Muscle layer of colon (tissue), 2 donors: ENCODE data around the gene DMC1.
"Not testable (repeated sequence)": the region's sequence is repeated elsewhere in the genome, so short reads cannot be mapped to it uniquely, and the experiment has no call there.

Experiments
- H3K27ac ChIP-seq: one replicate; pipeline ENCODE4 v1.7.0; 2013; ENCODE audit warnings: low read depth, mild to moderate bottlenecking, low read length, moderate library complexity
- H3K27me3 ChIP-seq, 2 donors: one replicate each; pipeline ENCODE4 v1.7.0; 2013; ENCODE audit warnings: low read length in 2 of 2, mild to moderate bottlenecking in 2 of 2; ENCODE audit not compliant: insufficient read depth in 2 of 2, control insufficient read depth in 1 of 2
- H3K36me3 ChIP-seq: one replicate; pipeline ENCODE4 v1.7.0; 2013; ENCODE audit warnings: mild to moderate bottlenecking, low read length; ENCODE audit not compliant: insufficient read depth
- H3K4me1 ChIP-seq: one replicate; pipeline ENCODE4 v1.7.0; 2013; ENCODE audit warnings: mild to moderate bottlenecking, low read length; ENCODE audit not compliant: insufficient read depth
- H3K4me3 ChIP-seq, 2 donors: one replicate each; pipeline ENCODE4 v1.7.0; 2013; ENCODE audit warnings: low read length in 2 of 2, low read depth in 1 of 2, mild to moderate bottlenecking in 1 of 2, moderate library complexity in 1 of 2
- H3K9ac ChIP-seq: one replicate; pipeline ENCODE4 v1.7.0; 2013; ENCODE audit warnings: low read length
- H3K9me3 ChIP-seq: one replicate; pipeline ENCODE4 v1.7.0; 2013; ENCODE audit warnings: mild to moderate bottlenecking, low read length
- donor health status: abdominal sarcoma.
- donor health status: Adenocarcinoma of cecum.

Gene DMC1, protein sequence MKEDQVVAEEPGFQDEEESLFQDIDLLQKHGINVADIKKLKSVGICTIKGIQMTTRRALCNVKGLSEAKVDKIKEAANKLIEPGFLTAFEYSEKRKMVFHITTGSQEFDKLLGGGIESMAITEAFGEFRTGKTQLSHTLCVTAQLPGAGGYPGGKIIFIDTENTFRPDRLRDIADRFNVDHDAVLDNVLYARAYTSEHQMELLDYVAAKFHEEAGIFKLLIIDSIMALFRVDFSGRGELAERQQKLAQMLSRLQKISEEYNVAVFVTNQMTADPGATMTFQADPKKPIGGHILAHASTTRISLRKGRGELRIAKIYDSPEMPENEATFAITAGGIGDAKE

DNA sequence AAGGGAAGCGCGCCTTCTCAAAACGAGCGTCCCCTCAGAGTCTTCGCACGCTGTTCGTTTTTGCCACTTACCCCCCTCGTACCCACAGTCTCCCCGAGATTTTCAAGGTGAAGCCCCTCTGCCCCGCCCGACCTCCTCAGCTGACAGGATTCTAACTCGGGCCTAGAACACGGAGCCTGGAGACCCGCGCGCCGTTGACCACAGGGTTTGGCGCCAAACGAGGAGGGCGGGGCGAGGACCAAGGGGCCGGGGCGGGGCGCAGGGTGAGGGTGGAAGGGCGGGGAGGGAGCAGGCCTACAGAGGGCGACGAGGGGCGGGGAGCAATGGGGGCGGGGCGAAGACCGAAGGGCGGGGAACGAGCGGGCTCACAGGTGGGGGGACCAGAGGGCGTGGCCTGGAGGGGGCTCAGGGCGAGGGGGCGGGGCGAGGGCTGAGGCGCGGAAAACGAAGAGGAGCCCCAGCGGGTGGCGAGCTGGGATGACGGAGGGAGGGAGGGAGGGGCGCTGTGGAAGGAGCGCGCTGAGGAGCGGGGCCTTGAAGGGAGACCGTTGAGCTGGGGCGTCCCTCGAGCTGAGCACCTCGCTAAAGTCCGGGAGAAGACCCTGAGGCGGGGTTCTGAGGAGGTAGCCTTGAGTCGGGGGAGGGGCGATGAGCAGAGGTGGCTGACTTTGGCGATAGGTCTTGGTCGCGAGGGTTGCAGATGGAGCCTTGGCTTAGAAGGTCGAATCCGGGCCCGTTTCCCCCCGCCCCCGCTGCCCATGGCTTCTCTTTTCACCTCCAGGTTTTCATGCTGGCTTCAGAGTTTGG lies at the start of gene DMC1:
DMC1 (minus strand) TSS at position 212 of the 807 bp plus-strand sequence. CDS start 1,927 bp downstream, outside the sequence.
- H3K9ac ChIP-seq = peak within 1 kb of the TSS; percentile 40
- no peaks in the 10 kb centered on the region for H3K9me3 ChIP-seq
- H3K27ac ChIP-seq = peak within 1 kb of the TSS; percentile 76
- no peaks in the 10 kb centered on the region for H3K27me3 ChIP-seq
- peak within 1 kb of the TSS; percentile 71 to 72 for H3K4me3 ChIP-seq
- H3K4me1 ChIP-seq = peaks cover 7% of the 10 kb centered on the region
- H3K36me3 ChIP-seq = no peaks in the 10 kb centered on the region

DNA sequence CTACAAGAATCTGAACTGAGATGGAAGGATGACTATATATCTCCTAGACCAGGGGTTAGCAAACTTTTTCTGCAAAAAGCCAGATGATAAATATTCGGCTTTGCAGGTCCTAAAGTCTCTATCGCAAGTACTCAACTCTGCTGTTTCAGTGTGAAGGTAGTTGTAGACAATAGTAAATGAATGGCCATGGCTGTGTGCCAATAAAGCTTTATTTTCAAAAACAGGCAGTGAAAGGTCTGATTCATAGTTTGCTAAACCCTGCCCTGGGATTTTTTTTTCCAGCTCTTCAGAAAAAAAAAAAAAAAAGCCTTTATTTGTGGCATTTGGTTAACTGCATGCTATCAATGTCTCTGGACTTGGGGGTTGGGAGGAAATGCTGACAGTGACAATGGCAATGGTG lies 48.7 kb upstream of the DMC1 start:
- H3K27ac ChIP-seq = no peak overlapping the region
- no peaks in the 10 kb centered on the region for H3K27me3 ChIP-seq
- no peaks in the 10 kb centered on the region for H3K4me1 ChIP-seq
- no peak overlapping the region for H3K4me3 ChIP-seq
- no peak overlapping the region for H3K9ac ChIP-seq
- H3K9me3 ChIP-seq = no peaks in the 10 kb centered on the region
- H3K36me3 ChIP-seq = no peaks in the 10 kb centered on the region

DNA sequence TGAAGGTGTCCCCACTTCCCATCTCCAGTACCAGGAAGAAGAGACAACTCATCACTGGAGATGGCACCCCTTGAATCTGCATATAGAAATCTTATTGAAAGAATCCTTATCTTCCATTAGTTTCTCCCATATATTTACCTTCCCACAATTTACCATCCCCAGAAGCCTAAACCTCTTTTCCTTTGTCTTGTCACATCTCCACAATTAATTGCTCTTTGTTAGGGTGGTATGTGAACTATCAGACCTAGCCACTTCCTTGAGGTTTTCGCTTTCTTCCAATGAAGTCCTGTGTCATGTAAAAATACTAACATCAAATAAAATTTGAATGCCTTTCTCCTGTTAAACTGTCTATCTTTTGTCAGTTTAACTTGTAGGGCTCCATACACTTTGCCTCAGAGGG lies 48.3 kb upstream of the DMC1 start:
- Histone ChIP-seq H3K27me3 (no peaks in the 10 kb centered on the region), H3K9ac (no peak overlapping the region), H3K27ac (no peak overlapping the region), H3K4me1 (no peaks in the 10 kb centered on the region), H3K4me3 (no peak overlapping the region), H3K9me3 (no peaks in the 10 kb centered on the region), H3K36me3 (no peaks in the 10 kb centered on the region)

DNA sequence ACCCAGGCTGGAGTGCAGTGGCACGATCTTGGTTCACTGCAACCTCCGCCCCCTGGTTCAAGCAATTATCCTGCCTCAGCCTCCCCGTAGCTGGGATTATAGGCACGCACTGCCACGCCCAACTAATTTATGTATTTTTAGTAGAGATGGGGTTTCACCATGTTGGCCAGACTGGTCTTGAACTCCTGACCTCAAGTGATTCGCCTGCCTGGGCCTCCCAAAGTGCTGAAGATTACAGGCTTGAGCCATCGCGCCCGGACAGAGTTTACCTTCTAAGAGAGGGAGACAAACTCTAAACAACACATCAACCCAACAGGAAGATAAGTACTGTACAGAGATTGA lies 45.1 kb upstream of the DMC1 start:
- H3K27ac ChIP-seq, H3K4me1 ChIP-seq, H3K9me3 ChIP-seq, H3K9ac ChIP-seq, H3K36me3 ChIP-seq, H3K27me3 ChIP-seq, H3K4me3 ChIP-seq: not testable (repeated sequence)

DNA sequence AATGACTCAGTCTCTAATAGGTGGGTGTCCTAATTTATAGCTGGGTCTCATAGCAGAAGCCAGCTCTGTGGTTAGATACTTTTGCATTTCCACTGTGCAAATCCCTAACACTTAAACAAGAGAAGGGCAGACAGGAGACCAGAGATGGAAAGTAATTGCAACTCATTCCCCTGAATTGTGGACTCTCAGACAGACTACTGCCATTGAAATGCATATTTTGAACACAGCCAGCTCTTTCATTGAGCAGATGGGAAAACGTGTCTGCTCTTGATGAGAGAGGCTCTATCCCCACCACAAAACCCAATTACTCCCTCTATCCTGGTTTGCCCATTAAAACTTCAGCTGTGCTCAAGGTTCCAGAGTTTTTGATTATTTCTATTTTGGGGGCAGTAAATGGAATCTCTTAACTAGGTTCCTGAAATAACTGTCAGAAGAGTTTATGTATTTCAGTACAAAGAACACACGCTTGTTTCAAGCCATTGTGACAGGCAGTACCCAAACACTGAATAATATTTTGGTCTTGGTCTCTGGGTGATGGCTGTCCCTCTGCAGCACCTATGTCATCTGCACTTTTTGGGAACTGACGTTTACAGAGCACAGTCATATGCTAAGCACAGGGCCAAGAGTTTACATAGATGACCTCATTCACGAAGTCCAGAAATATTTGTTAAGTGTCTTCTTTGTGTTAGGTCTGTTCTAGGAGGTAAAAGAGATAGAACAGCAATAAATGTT lies 44.5 kb upstream of the DMC1 start:
- Histone ChIP-seq H3K27me3 (no peaks in the 10 kb centered on the region), H3K4me3 (no peak overlapping the region), H3K9me3 (no peaks in the 10 kb centered on the region), H3K36me3 (no peaks in the 10 kb centered on the region), H3K27ac (no peak overlapping the region), H3K4me1 (no peaks in the 10 kb centered on the region), H3K9ac (no peak overlapping the region)

DNA sequence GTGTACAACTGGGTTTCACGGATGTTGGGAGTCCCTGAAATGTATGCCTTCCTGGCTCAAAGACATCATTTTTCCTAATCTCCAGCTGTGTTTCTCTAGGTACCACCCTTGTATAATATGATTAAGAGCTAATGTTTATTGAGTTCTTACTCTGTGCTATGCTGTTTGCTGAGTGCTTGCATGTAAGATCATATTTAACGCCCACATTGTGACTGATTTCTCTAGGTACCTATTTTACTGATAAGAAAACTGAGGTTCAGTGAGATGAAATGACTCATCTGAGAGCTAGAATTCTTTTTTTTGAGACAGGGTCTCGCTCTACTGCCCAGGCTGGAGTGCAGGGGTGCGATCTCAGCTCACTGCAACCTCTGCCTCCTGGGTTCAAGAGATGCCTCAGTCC lies 43.6 kb upstream of the DMC1 start:
- H3K27me3 ChIP-seq = no peaks in the 10 kb centered on the region
- no peaks in the 10 kb centered on the region for H3K36me3 ChIP-seq
- H3K4me1 ChIP-seq = no peaks in the 10 kb centered on the region
- H3K9ac ChIP-seq = no peak overlapping the region
- no peak overlapping the region for H3K27ac ChIP-seq
- no peak overlapping the region for H3K4me3 ChIP-seq
- no peaks in the 10 kb centered on the region for H3K9me3 ChIP-seq

DNA sequence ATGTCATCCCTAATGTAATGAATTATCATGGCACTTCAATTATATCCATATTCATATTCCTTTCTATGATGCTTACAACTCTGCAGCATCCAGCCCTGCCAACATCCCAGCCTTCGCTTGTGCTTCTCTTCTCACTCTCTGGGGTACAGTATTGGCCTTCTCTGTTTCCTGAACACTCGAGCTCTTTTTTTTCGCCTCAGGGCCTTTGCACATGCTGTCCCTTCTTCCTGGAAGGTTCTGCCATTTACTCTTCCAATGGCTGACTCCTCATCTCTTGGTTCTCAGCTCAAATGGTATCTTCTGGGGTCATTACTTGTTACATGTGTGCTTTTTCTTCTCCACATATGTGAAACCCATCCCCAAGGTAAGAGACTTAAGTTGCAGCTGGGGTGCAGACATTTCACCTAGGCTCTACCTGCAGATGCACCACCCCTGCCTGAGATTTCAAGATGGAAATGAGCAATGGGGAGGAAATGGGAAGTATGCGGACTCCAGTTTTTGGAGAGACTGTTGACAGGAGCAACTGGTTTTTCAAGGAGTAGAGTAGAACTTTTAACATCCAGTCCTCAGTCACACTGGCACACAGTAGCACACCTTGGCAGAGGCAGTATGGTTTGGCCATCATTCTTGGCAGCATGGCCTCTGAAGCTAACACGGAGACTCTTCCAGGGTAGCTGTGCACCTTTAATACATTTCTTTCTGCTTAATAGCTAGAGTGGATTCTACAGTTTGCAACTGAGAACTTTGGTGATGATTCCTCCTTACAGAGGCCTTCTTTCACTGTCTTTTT lies 42.4 kb upstream of the DMC1 start:
- no peaks in the 10 kb centered on the region for H3K27me3 ChIP-seq
- no peaks in the 10 kb centered on the region for H3K9me3 ChIP-seq
- no peaks in the 10 kb centered on the region for H3K4me1 ChIP-seq

DNA sequence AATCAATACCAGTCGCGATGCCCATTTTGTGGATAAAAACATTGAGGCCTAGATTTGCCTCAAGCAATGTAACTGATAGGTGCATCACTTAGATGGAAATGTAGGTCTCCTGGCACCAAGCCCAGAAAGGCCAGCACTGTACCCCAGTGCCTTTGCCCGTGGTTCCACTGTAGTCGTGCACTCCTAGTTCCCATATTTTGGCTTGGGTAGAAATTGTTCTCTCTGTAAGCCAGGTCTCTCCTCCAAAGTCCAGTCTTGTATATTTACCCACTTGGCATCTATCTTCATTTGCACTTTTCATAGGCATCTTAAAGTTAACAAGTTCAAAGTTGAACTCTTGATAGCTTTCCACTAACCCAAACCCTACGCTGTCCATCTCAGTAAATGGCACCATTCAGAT lies 41.6 kb upstream of the DMC1 start:
- H3K36me3 ChIP-seq = no peaks in the 10 kb centered on the region
- no peaks in the 10 kb centered on the region for H3K4me1 ChIP-seq
- no peak overlapping the region for H3K9ac ChIP-seq
- H3K27me3 ChIP-seq = no peaks in the 10 kb centered on the region
- no peak overlapping the region for H3K27ac ChIP-seq
- H3K9me3 ChIP-seq = no peaks in the 10 kb centered on the region
- H3K4me3 ChIP-seq = no peak overlapping the region

More for the DNA sequence above, 42.4 kb upstream of the DMC1 start:
- Histone ChIP-seq H3K9ac (no peak overlapping the region), H3K27ac (no peak overlapping the region), H3K36me3 (no peaks in the 10 kb centered on the region), H3K4me3 (no peak overlapping the region)

DNA sequence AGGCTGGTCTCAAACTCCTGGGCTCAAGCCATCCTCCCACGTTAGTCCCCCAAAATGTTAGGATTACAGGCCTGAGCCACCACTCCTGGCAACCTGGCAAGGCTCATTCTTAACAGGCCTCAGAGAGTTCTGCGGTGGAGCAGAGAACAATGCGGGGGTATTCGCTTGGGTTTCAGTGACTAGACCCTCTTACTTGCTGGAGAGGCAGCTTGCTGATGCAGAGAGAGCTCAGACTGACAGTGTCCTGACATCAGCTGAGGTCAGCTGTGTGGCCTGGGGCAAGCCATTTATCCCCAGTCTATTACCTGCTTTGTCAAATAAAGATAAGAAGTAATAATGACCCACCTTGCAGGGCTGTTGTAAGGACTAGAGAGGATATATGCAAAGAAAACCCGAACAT lies 40.3 kb upstream of the DMC1 start:
- no peak overlapping the region for H3K9ac ChIP-seq
- H3K27ac ChIP-seq = no peak overlapping the region
- no peaks in the 10 kb centered on the region for H3K9me3 ChIP-seq
- no peaks in the 10 kb centered on the region for H3K36me3 ChIP-seq
- no peak overlapping the region for H3K4me3 ChIP-seq
- no peaks in the 10 kb centered on the region for H3K4me1 ChIP-seq
- H3K27me3 ChIP-seq = no peaks in the 10 kb centered on the region

DNA sequence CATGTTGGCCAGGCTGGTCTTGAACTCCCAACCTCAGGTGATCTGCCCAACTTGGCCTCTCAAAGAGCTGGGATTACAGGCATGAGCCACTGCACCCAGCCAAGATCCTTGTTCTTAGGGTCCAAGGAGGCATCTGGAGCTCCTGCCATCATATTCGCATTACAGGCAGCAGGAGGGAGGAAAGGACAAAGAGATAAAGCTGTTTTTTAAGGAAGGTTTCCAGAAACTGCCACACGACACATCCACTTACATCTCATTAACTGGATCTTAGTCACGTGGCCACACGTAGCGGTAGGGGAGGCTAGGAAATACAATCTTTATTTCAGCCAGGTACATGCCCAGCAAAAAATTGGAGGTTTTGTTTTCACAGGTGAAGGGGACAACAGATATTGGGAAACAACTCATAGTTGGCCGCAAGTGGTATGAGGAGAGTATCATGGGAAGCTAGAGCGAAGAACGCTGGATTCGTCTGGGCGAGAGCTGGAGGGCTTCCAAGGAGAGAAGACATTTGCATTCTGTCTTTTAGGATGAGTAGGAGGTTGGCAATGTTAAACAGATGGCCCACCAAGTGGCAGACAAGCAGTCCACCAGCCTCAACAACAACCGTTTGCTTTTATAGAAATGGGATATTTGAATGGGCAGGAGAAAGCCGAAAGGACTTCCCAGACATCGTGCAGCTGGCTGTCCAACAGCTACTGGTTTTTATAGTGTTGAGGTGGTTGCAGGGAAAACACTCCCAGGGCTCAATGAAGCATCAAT lies 39.2 kb upstream of the DMC1 start:
- no peaks in the 10 kb centered on the region for H3K9me3 ChIP-seq
- no peak overlapping the region for H3K9ac ChIP-seq
- no peak overlapping the region for H3K4me3 ChIP-seq
- H3K27ac ChIP-seq = no peak overlapping the region
- H3K4me1 ChIP-seq = no peaks in the 10 kb centered on the region
- H3K27me3 ChIP-seq = no peaks in the 10 kb centered on the region
- no peaks in the 10 kb centered on the region for H3K36me3 ChIP-seq
